ENCODE results near the gene ADCY4.

DNA sequence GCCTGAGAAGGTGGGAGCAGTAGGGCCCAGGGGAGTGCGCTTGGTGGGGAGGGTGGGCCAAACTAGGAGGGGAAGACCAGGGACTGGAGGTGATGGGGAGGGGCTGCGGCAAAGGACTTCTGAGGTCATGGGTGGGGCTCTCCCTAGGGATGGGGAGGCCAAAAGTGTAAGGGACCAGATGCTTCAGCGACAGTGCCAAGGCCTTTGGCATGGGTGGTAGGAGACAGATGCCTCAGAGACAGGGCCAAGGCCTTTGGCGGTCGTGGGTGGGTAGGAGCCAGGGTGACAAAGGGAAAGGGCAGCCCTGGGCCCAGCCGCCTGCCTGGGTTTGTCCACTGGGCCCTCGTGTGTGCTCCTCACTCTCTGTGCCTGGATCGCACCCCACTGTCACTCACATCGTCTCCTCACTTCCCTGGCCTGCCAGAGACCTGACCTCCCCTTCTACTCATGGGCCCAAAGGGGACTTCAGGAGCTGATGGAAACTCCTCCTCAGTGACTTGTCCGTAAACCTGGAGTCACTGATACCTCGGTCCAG, 50.3 kb downstream of the ADCY4 start:
- TF ChIP-seq, protein P1, sequence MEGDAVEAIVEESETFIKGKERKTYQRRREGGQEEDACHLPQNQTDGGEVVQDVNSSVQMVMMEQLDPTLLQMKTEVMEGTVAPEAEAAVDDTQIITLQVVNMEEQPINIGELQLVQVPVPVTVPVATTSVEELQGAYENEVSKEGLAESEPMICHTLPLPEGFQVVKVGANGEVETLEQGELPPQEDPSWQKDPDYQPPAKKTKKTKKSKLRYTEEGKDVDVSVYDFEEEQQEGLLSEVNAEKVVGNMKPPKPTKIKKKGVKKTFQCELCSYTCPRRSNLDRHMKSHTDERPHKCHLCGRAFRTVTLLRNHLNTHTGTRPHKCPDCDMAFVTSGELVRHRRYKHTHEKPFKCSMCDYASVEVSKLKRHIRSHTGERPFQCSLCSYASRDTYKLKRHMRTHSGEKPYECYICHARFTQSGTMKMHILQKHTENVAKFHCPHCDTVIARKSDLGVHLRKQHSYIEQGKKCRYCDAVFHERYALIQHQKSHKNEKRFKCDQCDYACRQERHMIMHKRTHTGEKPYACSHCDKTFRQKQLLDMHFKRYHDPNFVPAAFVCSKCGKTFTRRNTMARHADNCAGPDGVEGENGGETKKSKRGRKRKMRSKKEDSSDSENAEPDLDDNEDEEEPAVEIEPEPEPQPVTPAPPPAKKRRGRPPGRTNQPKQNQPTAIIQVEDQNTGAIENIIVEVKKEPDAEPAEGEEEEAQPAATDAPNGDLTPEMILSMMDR (IDR thresholded peaks at IDR 0.05; ENCODE audit: low read depth, low read length): no peak
- TF ChIP-seq POLR2A (IDR thresholded peaks at IDR 0.05; ENCODE audit: extremely low read depth, insufficient read length): no peak
